ENCODE data around the gene RAB11FIP5.

The RAB11FIP5 gene

GRCh38 chr2:73027340-73027739 is 85.4 kb downstream of the RAB11FIP5 start:
- DNase-seq (ENCODE audit: low read depth, low spot score): no peak
- in situ Hi-C loops (cut with HindIII; ENCODE audit: low sequenced_read_pairs): no loop called here
- H3K4me3 ChIP-seq (ENCODE audit: low read depth, low read length): no peak overlapping the region
- no peak for TF ChIP-seq CTCF (IDR thresholded peaks at IDR 0.05; ENCODE audit: low read depth, low read length)

DNA sequence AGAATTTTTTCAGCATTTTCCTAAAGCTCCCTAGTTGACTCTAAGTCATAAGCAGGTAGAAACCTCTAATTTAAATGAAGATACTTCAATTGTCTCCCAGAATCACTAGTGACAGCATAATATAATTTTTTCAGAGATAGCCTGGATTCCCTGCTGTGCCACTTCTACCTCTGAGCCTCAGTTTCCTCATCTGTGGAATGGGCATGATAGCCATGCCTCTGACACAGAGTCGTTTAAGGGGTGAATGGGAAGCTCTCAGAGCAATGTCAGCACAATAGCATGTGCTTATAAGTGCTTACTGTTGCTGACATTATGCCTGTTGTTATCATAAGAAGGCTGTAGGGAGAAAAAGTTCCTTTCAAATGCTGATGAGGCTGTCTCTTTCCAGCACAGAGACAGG is 89.3 kb downstream of the RAB11FIP5 start:
- in situ Hi-C loops (cut with HindIII; ENCODE audit: low sequenced_read_pairs): no loop called here
- no peak overlapping the region for H3K4me3 ChIP-seq (ENCODE audit: low read depth, low read length)
- DNase-seq (ENCODE audit: low read depth, low spot score): no peak
- TF ChIP-seq CTCF (IDR thresholded peaks at IDR 0.05; ENCODE audit: low read depth, low read length): no peak
